Measurements from ENCODE around the gene PRF1.
A peak's percentile ranks its signal among the peaks of the same experiment; 100 is the strongest.
"Not testable (repeated sequence)": the region's sequence is repeated elsewhere in the genome, so short reads cannot be mapped to it uniquely, and the experiment has no call there.

The PRF1 gene

DNA sequence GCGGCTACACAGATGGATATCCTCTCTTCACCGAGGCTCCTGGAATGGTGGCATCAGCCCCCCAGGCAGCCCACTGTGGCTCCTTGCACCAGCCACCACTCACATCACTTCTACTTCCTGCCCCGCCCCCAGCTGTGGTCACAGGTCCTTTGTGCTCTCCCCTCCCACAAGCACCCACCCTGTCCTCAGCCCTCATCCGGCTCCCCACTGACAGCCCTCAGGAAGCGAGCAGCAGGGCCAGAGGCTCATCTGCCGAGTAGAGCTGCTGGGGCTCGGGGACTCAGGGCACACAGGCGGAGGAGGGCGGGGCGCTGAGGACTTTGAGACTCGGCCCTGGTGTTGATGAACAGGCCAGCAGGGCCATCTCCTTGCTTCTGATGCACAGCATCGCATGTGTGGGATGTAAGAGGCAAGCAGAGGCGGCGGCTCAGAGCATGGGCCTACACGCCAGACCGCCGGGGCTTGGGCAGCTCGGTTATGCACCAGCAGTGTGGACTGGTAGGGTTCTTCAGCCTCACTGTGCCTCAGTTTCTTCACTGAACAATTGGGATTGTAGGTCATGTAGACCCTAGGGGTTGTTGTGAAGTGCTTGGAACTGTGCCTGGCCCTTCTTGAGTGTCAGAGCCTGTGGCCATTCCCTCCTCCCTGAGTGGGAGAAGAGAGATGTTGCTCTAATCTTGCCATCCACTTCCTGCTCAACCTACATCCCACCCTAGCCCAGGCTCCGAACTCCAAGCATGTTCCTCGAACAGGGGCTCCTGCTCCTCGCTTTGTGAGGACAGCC, at the start of gene PRF1:
Gene PRF1, minus strand, starts transcription at position 77 of the 784 bp plus-strand sequence. CDS start 1,839 bp downstream, outside the sequence.
- peak; percentile 23 to 52 (median 41) for DNase-seq (ENCODE audit: low read depth in 3 of 3)

DNA sequence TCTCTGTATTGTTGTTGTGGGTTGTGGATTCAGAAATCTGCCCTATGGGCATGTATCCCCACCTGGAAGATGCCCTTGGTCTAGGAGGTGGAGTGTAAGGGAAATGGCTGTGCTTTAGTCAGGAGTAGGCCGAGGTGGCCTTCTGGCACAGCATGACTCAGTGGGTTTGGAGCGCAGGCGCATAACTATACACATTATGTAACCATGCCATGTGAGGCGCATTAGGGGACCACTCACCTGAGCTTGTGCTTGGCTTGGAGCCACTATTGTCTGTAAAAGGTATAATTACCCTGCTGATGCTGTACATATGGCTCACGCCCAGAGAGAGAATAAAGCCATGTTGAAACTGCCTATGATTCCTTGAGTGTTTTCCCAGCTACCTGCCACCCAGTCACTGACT, 49.1 kb upstream of the PRF1 start:
- no peak for DNase-seq (ENCODE audit: low read depth in 3 of 3)

DNA sequence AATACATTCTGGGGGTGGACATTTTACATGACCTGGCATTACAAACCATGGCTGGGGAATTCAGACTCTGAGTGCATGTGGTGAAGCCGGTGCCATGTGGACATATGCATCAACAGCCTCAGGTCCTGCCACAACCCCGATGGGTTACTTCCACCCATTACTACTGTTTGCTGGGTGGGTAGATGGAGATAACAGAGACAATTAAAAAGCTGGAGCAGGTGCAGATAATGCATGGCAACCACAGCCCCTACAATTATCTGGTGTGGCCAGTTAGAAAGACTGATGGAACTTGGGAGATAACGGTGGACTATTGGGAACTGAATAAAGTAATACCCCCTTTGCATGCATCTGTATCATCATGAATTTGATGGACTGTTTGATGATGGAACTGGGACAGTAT, 48.2 kb upstream of the PRF1 start:
- DNase-seq (ENCODE audit: low read depth in 3 of 3), result no peak

DNA sequence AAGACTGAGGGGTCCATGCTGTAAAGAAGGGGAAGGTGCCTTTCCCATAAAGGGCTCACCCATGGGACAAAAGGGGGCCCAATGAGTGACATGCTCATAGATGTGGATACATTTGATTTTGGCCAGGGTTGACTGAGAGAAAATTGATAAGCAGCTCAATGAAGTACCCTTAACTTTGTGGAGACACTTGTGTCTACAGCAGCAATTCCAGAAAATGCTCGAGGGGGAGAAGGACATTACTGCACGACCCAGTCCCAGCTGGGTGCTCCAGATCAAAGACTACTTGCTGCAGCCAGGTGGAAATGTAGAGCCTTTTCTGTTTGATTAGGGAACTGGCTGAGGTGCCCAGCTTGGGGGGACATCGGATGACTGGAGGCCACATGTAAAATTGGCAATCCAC, 47.6 kb upstream of the PRF1 start:
- DNase-seq (ENCODE audit: low read depth in 3 of 3), result no peak

DNA sequence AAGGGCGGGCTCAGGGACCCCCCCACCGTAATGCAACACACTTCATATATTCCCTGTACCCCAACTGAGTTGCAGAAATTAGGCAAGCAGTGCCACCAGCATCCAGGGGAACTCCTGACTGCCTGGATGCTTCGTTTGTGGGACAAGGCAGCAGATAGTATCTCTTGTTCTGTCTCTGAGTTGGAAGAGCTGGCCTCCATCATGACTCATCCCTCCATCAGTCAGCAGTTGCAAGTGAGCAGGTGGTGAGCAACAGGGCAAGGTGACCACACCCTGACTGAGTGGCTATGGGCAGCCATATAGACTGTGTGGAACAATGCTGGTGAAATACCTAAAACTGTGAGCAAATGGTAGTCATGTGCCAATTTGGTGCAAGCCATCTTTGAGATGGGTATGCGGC, 47.0 kb upstream of the PRF1 start:
- DNase-seq (ENCODE audit: low read depth in 3 of 3), result no peak

DNA sequence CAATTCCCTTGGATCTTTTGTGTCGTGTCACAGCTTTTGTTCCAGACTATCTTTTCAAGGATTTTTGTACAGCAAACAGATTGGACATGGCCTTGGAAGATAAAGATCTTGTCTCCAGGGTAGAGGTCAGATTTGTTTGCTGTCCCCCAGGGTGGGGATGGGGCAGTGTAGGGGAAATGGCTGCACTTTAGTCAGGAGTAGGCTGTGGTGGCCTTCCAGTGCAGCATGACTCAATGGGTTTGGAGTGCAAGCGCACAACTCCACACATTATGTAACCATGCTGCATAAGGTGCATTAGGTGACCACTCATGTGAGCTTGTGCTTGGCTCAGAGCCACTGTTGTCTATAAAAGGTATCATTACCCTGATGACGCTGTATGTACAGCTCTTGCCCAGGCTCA, 45.9 kb upstream of the PRF1 start:
- no peak for DNase-seq (ENCODE audit: low read depth in 3 of 3)

DNA sequence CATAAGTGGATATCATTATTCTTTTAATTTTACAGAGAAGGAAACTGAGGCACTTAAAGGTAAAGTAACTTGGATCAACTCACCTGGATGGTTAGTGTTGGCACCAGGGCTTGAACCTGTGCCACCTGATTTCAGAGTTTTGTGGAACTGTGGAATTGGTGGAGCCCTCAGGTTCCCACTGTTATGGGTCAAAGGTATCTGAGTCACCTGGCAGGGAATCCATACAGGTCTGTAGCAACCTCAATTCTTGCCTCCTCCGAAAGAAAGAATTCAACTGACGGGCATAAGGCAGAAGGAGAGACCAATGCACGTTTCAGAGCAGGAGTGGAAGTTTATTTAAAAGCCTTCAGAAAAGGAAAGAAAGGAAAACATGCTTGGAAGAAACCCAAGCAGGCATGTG, 44.5 kb upstream of the PRF1 start:
- DNase-seq (ENCODE audit: low read depth in 3 of 3), result no peak

DNA sequence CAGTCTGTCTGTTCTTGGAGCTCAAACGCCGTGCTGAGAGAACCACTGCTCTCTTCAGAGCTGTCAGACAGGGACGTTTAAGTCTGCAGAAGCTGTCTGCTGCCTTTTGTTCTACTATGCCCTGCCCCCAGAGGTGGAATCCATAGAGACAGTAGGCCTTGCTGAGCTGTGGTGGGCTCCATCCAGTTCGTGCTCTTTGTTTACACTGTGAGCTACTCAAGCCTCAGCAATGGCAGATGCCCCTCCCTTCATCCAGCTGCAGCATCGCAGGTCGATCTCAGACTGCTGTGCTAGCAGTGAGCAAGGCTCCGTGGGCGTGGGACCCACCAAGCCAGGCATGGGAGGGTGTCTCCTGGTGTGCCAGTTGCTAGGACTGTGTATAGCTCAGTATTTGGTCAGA, 42.4 kb upstream of the PRF1 start:
- not testable (repeated sequence) for DNase-seq (ENCODE audit: low read depth in 3 of 3)

DNA sequence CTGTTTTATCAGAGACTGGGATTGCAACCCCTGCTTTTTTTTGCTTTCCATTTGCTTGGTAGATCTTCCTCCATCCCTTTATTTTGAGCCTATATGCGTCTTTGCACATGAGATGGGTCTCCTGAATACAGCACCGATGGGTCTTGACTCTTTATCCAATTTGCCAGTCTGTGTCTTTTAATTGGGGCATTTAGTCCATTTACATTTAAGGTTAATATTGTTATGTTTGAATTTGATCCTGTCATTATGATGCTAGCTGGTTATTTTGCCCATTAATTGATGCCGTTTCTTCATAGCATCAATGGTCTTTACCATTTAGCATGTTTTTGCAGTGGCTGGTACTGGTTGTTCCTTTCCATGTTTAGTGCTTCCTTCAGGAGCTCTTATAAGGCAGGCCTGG, 40.7 kb upstream of the PRF1 start:
- not testable (repeated sequence) for DNase-seq (ENCODE audit: low read depth in 3 of 3)

DNA sequence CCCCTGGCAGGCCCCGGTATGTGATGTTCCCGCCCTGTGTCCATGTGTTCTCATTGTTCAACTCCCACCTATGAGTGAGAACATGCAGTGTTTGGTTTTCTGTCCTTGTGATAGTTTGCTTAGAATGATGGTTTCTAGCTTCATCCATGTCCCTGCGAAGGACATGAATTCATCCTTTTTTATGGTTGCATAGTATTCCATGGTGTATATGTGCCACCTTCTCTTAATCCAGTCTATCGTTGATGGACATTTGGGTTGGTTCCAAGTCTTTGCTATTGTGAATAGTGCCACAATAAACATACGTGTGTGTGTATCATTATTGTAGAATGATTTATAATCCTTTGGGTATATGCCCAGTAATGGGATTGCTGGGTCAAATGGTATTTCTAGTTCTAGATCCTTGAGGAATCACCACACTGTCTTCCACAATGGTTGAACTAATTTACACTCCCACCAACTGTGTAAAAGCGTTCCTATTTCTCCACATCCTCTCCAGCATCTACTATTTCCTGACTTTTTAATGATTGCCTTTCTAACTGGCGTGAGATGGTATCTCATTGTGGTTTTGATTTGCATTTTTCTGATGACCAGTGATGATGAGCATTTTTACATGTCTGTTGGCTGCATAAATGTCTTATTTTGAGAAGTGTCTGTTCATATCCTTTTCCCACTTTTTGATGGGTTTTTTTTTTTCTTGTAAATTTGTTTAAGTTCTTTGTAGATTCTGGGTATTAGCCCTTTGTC, 37.3 kb upstream of the PRF1 start:
- not testable (repeated sequence) for DNase-seq (ENCODE audit: low read depth in 3 of 3)

DNA sequence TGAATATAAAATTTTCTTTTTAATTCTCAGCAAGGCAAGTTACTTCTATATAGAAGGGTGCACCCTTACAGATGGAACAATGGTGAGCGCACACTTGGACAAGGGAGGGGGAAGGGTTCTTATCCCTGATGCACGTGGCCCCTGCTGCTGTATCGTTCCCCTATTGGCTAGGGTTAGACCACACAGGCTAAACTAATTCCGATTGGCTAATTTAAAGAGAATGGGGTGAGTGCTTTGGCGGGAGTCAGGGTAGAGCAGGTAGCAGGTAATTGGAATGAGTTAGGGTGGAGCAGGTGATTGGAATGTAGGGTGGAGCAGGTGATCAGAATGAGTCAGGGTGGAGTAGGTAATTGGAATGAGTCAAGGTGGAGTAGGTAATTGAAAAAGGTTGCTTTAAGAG, 32.0 kb upstream of the PRF1 start:
- not testable (repeated sequence) for DNase-seq (ENCODE audit: low read depth in 3 of 3)

DNA sequence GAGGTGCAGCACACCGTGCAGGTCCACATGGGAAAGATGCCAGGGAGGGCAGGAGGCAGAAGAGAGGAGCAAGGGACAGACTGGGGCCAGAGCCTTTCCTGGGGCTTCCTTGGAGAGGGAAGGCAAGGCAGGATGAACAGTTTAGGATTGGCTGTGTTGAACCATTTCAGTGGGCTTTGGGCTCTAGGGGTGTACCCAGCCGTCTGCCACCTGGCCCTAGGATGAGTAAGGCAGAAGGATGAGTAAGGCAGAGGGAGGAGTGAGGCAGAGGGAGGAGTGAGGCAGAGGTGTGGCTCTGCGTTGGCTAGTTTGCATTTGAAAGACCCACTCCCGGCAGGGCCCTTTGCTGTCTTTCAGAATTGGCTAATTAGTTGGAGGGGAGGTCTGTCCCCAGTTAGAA, 31.5 kb upstream of the PRF1 start:
- no peak for DNase-seq (ENCODE audit: low read depth in 3 of 3)

DNA sequence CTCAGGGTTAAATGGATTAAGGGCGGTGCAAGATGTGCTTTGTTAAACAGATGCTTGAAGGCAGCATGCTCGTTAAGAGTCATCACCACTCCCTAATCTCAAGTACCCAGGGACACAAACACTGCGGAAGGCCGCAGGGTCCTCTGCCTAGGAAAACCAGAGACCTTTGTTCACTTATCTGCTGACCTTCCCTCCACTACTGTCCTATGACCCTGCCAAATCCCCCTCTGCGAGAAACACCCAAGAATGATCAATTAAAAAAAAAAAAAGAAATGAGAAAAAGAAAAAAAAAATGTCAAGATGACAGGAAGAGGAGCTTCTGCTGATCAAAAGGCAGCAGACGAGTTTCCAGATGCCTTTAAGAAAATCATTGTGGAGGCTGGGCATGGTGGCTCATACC, 29.2 kb upstream of the PRF1 start:
- DNase-seq (ENCODE audit: low read depth in 3 of 3), result not testable (repeated sequence)

DNA sequence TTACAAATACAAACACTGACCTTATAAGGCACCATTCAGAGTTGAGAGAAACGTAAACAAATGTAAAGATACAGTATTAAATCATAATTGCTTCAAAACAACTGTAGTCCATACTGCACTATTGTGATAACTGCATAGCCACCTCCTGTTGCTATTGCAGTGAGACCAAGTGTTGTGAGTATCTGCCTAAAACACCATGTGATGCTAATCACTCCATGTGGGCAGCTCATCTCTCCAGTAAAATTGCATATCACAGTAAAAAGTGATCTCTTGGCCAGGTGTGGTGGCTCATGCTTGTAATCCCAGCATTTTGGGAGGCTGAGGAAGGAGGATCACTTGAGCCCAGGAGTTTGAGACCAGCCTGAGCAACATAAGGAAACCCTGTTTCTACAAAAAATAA, 26.8 kb upstream of the PRF1 start:
- DNase-seq (ENCODE audit: low read depth in 3 of 3), result no peak

DNA sequence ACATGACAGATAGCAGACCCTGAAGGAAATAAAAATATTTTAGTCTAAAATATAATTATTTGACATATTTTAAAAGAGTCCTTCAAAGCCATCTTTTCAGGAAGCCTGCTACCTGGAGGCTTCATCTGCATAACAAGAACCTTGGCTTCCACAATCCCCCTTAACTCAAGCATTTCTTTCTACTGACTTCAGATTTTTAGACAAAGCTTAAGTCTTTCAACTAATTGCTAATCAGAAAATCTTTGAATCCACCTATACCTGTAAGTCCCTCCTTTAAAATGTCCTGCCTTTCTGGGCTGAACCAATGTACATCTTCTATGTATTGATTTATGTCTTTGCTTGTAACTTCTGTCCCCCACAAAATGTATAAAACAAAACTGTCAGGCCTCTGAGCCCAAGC, 23.5 kb upstream of the PRF1 start:
- no peak for DNase-seq (ENCODE audit: low read depth in 3 of 3)

DNA sequence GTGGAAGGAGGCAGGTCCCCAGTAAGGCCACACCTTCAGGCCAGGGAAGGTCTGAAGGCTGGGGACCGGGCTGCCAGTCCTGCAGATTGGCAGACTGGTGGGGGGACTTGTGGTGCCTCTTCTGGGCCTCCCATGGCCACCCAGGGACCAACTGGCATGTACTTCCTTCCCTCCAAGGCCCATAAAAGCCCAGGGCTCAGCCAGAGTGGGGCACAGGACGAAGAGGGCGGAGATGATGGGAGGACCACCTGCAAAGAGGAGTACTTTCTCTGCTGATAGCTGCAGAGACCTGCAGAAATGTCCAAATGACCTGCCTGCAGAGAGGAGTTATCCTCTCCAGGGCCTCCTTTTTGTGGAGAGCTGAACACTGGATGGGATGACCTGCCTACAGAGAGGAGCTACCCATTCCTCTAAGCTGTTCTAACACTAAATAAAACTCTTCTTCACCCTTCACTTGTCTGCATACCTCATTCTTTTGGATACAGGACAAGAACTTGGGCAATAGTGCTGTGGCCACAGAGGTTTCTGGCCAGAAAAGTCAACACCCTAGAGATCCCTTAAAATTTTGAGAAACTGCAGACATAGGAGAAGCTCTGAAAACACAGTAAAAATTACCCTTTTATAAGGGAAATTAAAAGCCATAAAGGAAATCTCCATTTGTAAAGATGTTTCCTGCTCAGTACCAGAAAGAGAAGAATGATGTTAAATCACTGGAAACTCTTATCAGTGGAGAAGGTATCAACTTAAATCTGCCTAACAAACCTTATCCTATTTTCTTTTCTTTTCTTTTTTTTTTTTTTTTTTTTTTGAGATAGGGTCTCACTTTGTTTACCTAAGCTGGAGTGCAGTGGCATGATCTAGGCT, 20.7 kb upstream of the PRF1 start:
- DNase-seq (ENCODE audit: low read depth in 3 of 3), result no peak

DNA sequence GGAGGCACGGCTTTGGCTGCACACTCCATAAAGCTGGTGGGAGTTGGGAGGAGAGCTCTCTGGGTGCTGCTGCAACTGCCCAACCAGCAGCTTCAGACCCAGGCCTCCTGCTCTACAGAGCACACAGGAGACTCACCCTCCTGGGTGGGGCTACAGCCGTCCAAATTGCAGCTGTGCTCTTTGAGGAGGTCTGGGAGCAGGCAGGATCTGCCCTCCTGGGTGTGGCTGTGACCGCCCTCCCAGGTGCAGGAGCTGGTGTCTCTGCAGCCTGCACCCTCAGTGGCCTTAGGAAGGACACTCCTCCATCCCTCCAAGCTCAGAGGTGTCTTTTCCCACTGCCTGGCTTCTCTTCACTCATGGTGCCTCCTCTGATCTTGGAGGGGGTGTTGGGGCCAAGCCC, 20.0 kb upstream of the PRF1 start:
- DNase-seq (ENCODE audit: low read depth in 3 of 3), result no peak

DNA sequence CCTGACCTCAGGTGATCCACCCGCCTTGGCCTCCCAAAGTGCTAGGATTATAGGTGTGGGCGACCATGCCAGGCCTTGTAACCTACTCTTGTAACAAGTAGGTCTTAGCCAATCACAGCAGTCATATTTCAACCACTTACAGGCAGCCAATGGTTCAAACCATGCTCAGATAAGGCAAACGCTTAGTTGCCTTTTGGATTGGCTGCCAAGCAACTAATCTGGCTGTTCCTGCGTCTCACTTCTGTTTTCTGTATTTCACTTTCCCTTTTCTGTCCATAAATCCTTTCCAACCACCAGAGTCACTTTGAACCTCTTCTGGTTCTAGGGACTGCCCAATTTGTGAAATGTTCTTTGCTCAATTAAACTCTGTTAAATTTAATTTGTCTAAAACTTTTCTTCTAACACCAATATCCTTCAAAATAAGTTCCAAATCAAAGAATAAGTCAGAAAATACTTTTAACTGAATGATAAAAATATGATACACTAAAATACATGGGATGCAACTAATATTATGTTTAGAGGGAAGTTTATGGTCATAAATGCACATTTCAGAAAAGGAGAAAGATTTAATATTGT, 19.1 kb upstream of the PRF1 start:
- no peak for DNase-seq (ENCODE audit: low read depth in 3 of 3)

DNA sequence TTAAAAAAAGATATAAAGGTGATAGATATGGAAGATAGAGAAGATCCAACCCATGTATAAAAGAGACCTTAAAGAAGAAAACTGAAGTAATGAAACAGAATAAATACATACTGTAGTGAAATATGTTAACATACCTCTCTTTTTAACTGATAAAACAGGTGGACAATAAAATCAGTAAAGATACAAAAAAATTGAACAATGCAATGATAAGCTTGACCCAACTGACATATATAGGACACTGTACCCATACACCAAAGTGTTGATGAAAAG, 17.4 kb upstream of the PRF1 start:
- DNase-seq (ENCODE audit: low read depth in 3 of 3), result no peak

DNA sequence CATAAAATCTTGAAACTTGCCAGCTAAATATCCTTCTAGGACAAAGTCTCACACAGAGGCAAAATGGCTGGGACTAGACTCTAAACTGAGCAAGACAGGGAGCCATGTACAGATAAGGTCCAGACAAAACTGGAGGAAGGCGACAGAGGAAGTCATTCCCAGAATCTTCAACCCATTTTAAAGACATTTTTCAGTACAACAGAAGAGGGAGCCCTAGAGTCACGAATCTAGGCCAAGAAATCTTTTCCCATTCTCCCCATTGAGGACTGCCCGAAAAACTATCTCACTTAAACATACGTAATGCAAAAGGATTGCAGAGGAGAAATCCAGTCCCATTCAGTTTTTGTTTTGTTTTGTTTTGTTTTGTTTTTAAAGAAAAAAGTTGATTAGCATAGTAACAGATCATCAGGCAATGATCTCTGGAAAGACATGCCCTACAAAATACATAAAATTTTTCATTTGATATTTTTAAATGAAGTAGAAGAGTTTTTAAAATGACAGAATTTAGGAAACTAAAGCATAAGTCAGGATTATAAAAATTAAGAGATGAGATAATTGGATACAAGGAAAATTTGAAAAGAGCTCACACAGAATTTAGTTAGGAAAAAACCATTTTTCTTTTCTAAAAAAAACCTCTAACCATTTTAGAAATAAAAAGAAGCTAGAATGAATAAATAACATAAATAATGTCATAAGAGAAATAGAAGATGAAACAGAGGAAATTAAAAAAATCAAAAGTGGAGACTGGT, 16.9 kb upstream of the PRF1 start:
- DNase-seq (ENCODE audit: low read depth in 3 of 3), result no peak

DNA sequence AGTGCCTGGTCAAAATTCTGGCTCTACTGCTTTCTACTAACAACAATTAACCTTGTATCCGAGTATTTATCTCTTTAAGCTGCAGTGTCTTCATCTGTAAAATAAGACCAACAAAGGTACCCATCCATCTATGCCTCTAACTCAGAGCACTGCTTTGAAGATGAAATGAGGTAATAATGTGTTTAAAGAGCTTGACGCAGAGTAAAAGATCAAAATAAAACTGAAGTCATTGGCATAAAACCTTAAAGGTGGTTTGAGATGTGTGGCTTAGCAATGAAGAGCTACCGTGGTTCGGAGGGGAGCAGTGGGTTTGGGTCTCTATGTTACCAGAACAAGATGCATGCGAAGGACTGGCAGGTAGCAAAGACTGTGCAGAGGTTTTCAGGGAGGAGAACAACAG, 16.1 kb upstream of the PRF1 start:
- DNase-seq (ENCODE audit: low read depth in 3 of 3), result no peak

All from stimulated activated CD4-positive, alpha-beta T cell treated with anti-CD3 and anti-CD28 coated beads, TNF-alpha, amount 100 ng/mL, for 4 hours (primary cell).